H9 (cell line): ENCODE data around the gene FBXL5. TPM values are rescaled to one million over a fixed set of nuclear protein-coding genes. Genes with fewer than 3 reads are reported as not detected.

Source experiments
- DNase-seq: peaks from one replicate; pipeline ENCODE4 v3.0.0-alpha.2; 2017
- H2AFZ ChIP-seq: one replicate; pipeline ENCODE4 v1.6.1; 2013; ENCODE audit warnings: mild to moderate bottlenecking, low read length, control low read depth, moderate library complexity
- H2AK5ac ChIP-seq: 2 replicates; pipeline ENCODE4 v1.6.1; 2013; ENCODE audit warnings: low read length, control low read depth, mixed read lengths; ENCODE audit not compliant: insufficient read length
- H2BK120ac ChIP-seq: one replicate; pipeline ENCODE4 v1.6.1; 2013; ENCODE audit warnings: low read depth, mild to moderate bottlenecking, low read length, control low read depth, inconsistent platforms; ENCODE audit not compliant: poor library complexity, severe bottlenecking
- H2BK12ac ChIP-seq: 2 replicates; pipeline ENCODE4 v1.6.1; 2013; ENCODE audit warnings: low read length, control low read depth, mixed read lengths, low read depth; ENCODE audit not compliant: insufficient read length
- H2BK15ac ChIP-seq: 2 replicates; pipeline ENCODE4 v1.6.1; 2013; ENCODE audit warnings: low read depth, low read length, control low read depth
- H2BK20ac ChIP-seq: one replicate; pipeline ENCODE4 v1.6.1; 2013; ENCODE audit warnings: low read depth, mild to moderate bottlenecking, low read length, control low read depth, inconsistent platforms; ENCODE audit not compliant: poor library complexity, severe bottlenecking
- H2BK5ac ChIP-seq: 2 replicates; pipeline ENCODE4 v1.6.1; 2013; ENCODE audit warnings: low read length, control low read depth, mixed read lengths; ENCODE audit not compliant: insufficient read length
- H3K14ac ChIP-seq: 2 replicates; pipeline ENCODE4 v1.6.1; 2013; ENCODE audit warnings: low read length, control low read depth; ENCODE audit not compliant: insufficient read depth
- H3K18ac ChIP-seq: 2 replicates; pipeline ENCODE4 v1.6.1; 2013; ENCODE audit warnings: low read depth, mild to moderate bottlenecking, mixed read lengths, low read length, control low read depth; ENCODE audit not compliant: insufficient read length
- H3K23ac ChIP-seq: 2 replicates; pipeline ENCODE4 v1.6.1; 2013; ENCODE audit warnings: low read length, control low read depth, mixed read lengths, low read depth; ENCODE audit not compliant: insufficient read length
- H3K23me2 ChIP-seq: 2 replicates; pipeline ENCODE4 v1.6.1; 2013; ENCODE audit warnings: low read depth, mild to moderate bottlenecking, mixed read lengths, low read length, control low read depth; ENCODE audit not compliant: insufficient read length, poor library complexity, severe bottlenecking
- H3K27ac ChIP-seq: 2 replicates; pipeline ENCODE4 v1.5.1; 2013; ENCODE audit warnings: low read length, control low read depth, mixed read lengths, low read depth; ENCODE audit not compliant: insufficient read length
- H3K27me3 ChIP-seq: 2 replicates; pipeline ENCODE4 v1.6.1; 2013; ENCODE audit warnings: low read length, control low read depth, inconsistent platforms; ENCODE audit not compliant: insufficient read depth
- H3K4ac ChIP-seq: 2 replicates; pipeline ENCODE4 v1.6.1; 2013; ENCODE audit warnings: low read depth, mild to moderate bottlenecking, control low read depth, inconsistent platforms, low read length, moderate library complexity
- H3K4me1 ChIP-seq: 2 replicates; pipeline ENCODE4 v1.6.1; 2013; ENCODE audit warnings: low read length, control low read depth, inconsistent platforms; ENCODE audit not compliant: insufficient read depth
- H3K4me2 ChIP-seq: 2 replicates; pipeline ENCODE4 v1.6.1; 2013; ENCODE audit warnings: low read length, control low read depth, mixed read lengths; ENCODE audit not compliant: insufficient read length, insufficient read depth
- H3K56ac ChIP-seq: 2 replicates; pipeline ENCODE4 v1.6.1; 2013; ENCODE audit warnings: low read depth, mild to moderate bottlenecking, mixed read lengths, low read length, control low read depth; ENCODE audit not compliant: insufficient read length
- H3K79me1 ChIP-seq: 2 replicates; pipeline ENCODE4 v1.6.1; 2013; ENCODE audit warnings: low read depth, mild to moderate bottlenecking, moderate library complexity, low read length, control low read depth, inconsistent platforms; ENCODE audit not compliant: insufficient read depth, poor library complexity, severe bottlenecking
- H3K79me2 ChIP-seq: 2 replicates; pipeline ENCODE4 v1.6.1; 2013; ENCODE audit warnings: low read length, control low read depth, inconsistent platforms; ENCODE audit not compliant: insufficient read depth
- H3K9ac ChIP-seq: 2 replicates; pipeline ENCODE4 v1.6.1; 2013; ENCODE audit warnings: low read length, control low read depth, mixed read lengths; ENCODE audit not compliant: insufficient read length; ENCODE audit errors: extremely low read depth
- H3K9me3 ChIP-seq: one replicate; pipeline ENCODE4 v1.6.1; 2013; ENCODE audit warnings: low read depth, low read length, inconsistent platforms; ENCODE audit not compliant: control insufficient read depth
- H3T11ph ChIP-seq: one replicate; pipeline ENCODE4 v1.6.1; 2013; ENCODE audit warnings: mild to moderate bottlenecking, low read length, control low read depth, inconsistent platforms
- H4K20me1 ChIP-seq: one replicate; pipeline ENCODE4 v1.6.1; 2013; ENCODE audit not compliant: control insufficient read depth, insufficient read length, insufficient read depth
- H4K5ac ChIP-seq: 2 replicates; pipeline ENCODE4 v1.6.1; 2013; ENCODE audit warnings: low read depth, mild to moderate bottlenecking, mixed read lengths, low read length, control low read depth; ENCODE audit not compliant: insufficient read length
- H4K8ac ChIP-seq: replicated peaks from 2 replicates; pipeline ENCODE4 v1.6.1; 2013; ENCODE audit warnings: low read length, control low read depth, mixed read lengths, low read depth; ENCODE audit not compliant: insufficient read length
- H4K91ac ChIP-seq: 2 replicates; pipeline ENCODE4 v1.6.1; 2013; ENCODE audit warnings: low read depth, mild to moderate bottlenecking, moderate library complexity, mixed read lengths, low read length, control low read depth; ENCODE audit not compliant: insufficient read length
- H3K27ac Mint-ChIP-seq, 3 experiments: 2 replicates in 2 of 3; 3 replicates in 1 of 3; pipeline ENCODE4 v1.8.0; 2020 to 2021; ENCODE audit warnings: mixed read lengths in 3 of 3, mild to moderate bottlenecking in 1 of 3, moderate library complexity in 1 of 3
- H3K27me3 Mint-ChIP-seq: 2 replicates; pipeline ENCODE4 v1.8.0; 2021; ENCODE audit warnings: low read depth, mild to moderate bottlenecking, moderate library complexity, mixed read lengths
- H3K36me3 Mint-ChIP-seq, 3 experiments: 2 replicates in 2 of 3; 3 replicates in 1 of 3; pipeline ENCODE4 v1.8.0; 2020 to 2021; ENCODE audit warnings: low read depth in 3 of 3, mixed read lengths in 3 of 3; ENCODE audit not compliant: insufficient read depth in 1 of 3
- H3K4me1 Mint-ChIP-seq, 2 experiments: 2 replicates each; pipeline ENCODE4 v1.8.0; 2020; ENCODE audit warnings: mixed read lengths in 2 of 2
- H3K4me3 Mint-ChIP-seq, 2 experiments: 2 replicates in 1 of 2; 3 replicates in 1 of 2; pipeline ENCODE4 v1.8.0; 2020 to 2021; ENCODE audit warnings: mild to moderate bottlenecking in 2 of 2, mixed read lengths in 2 of 2, moderate library complexity in 1 of 2
- H3K9me3 Mint-ChIP-seq, 2 experiments: 2 replicates in 1 of 2; 3 replicates in 1 of 2; pipeline ENCODE4 v1.8.0; 2020; ENCODE audit warnings: mild to moderate bottlenecking in 2 of 2, mixed read lengths in 2 of 2, moderate library complexity in 1 of 2
- WGBS: extraction: QIAGEN DNeasy Blood & Tissue Kit; methylation state at CpG from one replicate; pipeline ENCODE4 v1.1.7; 2013; ENCODE audit warnings: missing lambda C conversion rate, low lambda C conversion rate, mixed read lengths; ENCODE audit not compliant: insufficient read length; ENCODE audit errors: extremely low coverage; 5-methylcytosine and 5-hydroxymethylcytosine counted together
- total RNA-seq: library from RNA; stranded (reverse); gene quantifications from 2 replicates; pipeline ENCODE4 v1.2.1, GENCODE V29; 2021
- TF ChIP-seq, protein P1 (sequence below): fragments of 200-600 bp; sonication (generic); conservative IDR thresholded peaks from 3 replicates; pipeline ENCODE4 v1.8.0; 2021; ENCODE audit warnings: antibody characterized with exemption, mild to moderate bottlenecking

Gene FBXL5
- total RNA-seq, 1 experiment from 2014 or later: 57.6 TPM

DNA sequence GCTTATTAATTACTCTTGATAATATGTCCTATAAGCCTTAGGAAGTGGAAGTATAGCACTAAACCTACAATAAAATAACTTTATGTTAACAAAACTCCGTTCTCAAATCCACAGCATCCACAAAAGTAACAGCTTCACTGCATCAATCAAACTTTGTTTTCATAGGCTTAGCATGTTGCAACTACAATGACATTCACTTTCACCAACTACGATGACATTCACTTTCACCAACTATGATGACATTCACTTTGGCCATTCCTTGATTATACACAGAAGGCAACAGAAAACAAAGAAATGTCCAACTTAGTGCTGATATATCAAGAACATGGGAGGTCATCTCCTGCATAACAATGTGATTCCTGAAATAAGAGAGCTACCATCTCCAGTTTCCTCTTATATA is 44.3 kb downstream of the FBXL5 start:
- H3K36me3 Mint-ChIP-seq: peaks cover 5 to 12% (median 6%) of the 10 kb centered on the region in 3 experiments; a peak in 6 of 7 replicates
- no peaks in the 10 kb centered on the region for H3K27me3 Mint-ChIP-seq

More for the DNA sequence above, 44.3 kb downstream of the FBXL5 start:
- Histone ChIP-seq H3K27me3 (no peaks in the 10 kb centered on the region), H4K8ac (no peak overlapping the region), H4K5ac (no peak overlapping the region), H2BK120ac (no peak overlapping the region), H2BK12ac (no peak overlapping the region), H4K91ac (no peak overlapping the region), H3K9me3 (no peaks in the 10 kb centered on the region), H2BK15ac (no peak overlapping the region), H3K9ac (no peak overlapping the region), H3K79me2 (no peaks in the 10 kb centered on the region), H3K79me1 (peaks cover 4% of the 10 kb centered on the region), H3K23me2 (no peaks in the 10 kb centered on the region), H3K18ac (no peak overlapping the region), H2AFZ (no peak overlapping the region), H3K23ac (no peak overlapping the region), H2BK5ac (no peak overlapping the region), H3T11ph (no peak overlapping the region), H3K14ac (no peak overlapping the region), H2AK5ac (no peak overlapping the region), H3K4ac (no peak overlapping the region), H3K56ac (no peak overlapping the region), H3K4me2 (no peak overlapping the region), H3K4me1 (no peaks in the 10 kb centered on the region), H2BK20ac (no peak overlapping the region), H4K20me1 (no peaks in the 10 kb centered on the region), H3K27ac (no peak overlapping the region)
- Mint-ChIP-seq H3K9me3 (no peaks in the 10 kb centered on the region; a peak in 1 of 5 replicates), H3K4me1 (peaks cover 20 to 26% of the 10 kb centered on the region in 2 experiments), H3K4me3 (no peak overlapping the region), H3K27ac (no peak overlapping the region)
- no peak for DNase-seq
- TF ChIP-seq, protein P1, sequence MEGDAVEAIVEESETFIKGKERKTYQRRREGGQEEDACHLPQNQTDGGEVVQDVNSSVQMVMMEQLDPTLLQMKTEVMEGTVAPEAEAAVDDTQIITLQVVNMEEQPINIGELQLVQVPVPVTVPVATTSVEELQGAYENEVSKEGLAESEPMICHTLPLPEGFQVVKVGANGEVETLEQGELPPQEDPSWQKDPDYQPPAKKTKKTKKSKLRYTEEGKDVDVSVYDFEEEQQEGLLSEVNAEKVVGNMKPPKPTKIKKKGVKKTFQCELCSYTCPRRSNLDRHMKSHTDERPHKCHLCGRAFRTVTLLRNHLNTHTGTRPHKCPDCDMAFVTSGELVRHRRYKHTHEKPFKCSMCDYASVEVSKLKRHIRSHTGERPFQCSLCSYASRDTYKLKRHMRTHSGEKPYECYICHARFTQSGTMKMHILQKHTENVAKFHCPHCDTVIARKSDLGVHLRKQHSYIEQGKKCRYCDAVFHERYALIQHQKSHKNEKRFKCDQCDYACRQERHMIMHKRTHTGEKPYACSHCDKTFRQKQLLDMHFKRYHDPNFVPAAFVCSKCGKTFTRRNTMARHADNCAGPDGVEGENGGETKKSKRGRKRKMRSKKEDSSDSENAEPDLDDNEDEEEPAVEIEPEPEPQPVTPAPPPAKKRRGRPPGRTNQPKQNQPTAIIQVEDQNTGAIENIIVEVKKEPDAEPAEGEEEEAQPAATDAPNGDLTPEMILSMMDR: no peak
- WGBS: no CpG with 5 or more reads among the region's 2 CpGs
